SH-SY5Y (cell line): Measurements from ENCODE around the gene NT5C2.

Experiments used
- GATA2 ChIP-seq: IDR thresholded peaks from 2 replicates; pipeline ENCODE4 v1.6.1; 2011; ENCODE audit warnings: mild to moderate bottlenecking, low read depth, low read length
- GATA3 ChIP-seq: IDR thresholded peaks from 2 replicates; pipeline ENCODE4 v1.6.1; 2011; ENCODE audit warnings: low read depth, mild to moderate bottlenecking, low read length, moderate library complexity

- no peak for TF ChIP-seq GATA2
- TF ChIP-seq GATA3: no peak
Measured at GRCh38 chr10:103080891-103081581, 112.0 kb downstream of the NT5C2 start.
